Mammary epithelial cell (primary cell): ENCODE measurements around the gene MAGEL2.

Source experiments
- CTCF ChIP-seq, 2 donors: IDR thresholded peaks in 1 of 2; conservative IDR thresholded peaks in 1 of 2; 2 replicates each; pipeline ENCODE4 v1.5.1; 2011 to 2012; ENCODE audit warnings: inconsistent platforms in 2 of 2, low read length in 2 of 2, mild to moderate bottlenecking in 2 of 2, control low read depth in 1 of 2, low read depth in 1 of 2; ENCODE audit not compliant: insufficient read depth in 1 of 2; ENCODE audit errors: extremely low read depth in 1 of 2
- EZH2 ChIP-seq: IDR thresholded peaks from 2 replicates; pipeline ENCODE4 v1.6.1; 2012; ENCODE audit warnings: low read length, inconsistent platforms, borderline replicate concordance

- no peak for TF ChIP-seq EZH2
- TF ChIP-seq CTCF (conservative IDR thresholded peaks at IDR 0.05 in 1 of 2, IDR thresholded peaks at IDR 0.05 in 1 of 2; ENCODE audit: extremely low read depth in 1 of 2, insufficient read depth in 1 of 2, low read depth in 1 of 2, low read length in 2 of 2): no peak
These were observed 719 bp downstream of the MAGEL2 start for GRCh38 chr15:23647001-23647295.
